Activated naive CD8-positive, alpha-beta T cell treated with anti-CD3 and anti-CD28 coated beads, Interleukin-2, amount 50 U/mL, for 16 hours (primary cell): ENCODE measurements around the gene P4HTM.
"Not testable (repeated sequence)": the region's sequence is repeated elsewhere in the genome, so short reads cannot be mapped to it uniquely, and the experiment has no call there.

Experiments used
- DNase-seq: peaks from one replicate; pipeline ENCODE4 v3.0.0-alpha.2; 2020; ENCODE audit warnings: low read depth, low spot score

Gene P4HTM

GRCh38 chr3:49008627-49009026 is 18.6 kb downstream of the P4HTM start:
- DNase-seq: not testable (repeated sequence)

GRCh38 chr3:49009396-49009795 is 19.4 kb downstream of the P4HTM start:
- DNase-seq: no peak

GRCh38 chr3:49012441-49013017 is 22.5 kb downstream of the P4HTM start:
- no peak for DNase-seq

- no peak for DNase-seq
Observed at GRCh38 chr3:49013113-49013737, 23.2 kb downstream of the P4HTM start.

GRCh38 chr3:49013738-49014660 is 24.0 kb downstream of the P4HTM start:
- DNase-seq: no peak

GRCh38 chr3:49015072-49015471 is 25.0 kb downstream of the P4HTM start:
- no peak for DNase-seq

- no peak for DNase-seq
Observed at GRCh38 chr3:49015765-49016164, 25.7 kb downstream of the P4HTM start.

GRCh38 chr3:49016414-49017228 is 26.6 kb downstream of the P4HTM start:
- no peak for DNase-seq

- no peak for DNase-seq
Observed at GRCh38 chr3:49017229-49017970, 27.4 kb downstream of the P4HTM start.

GRCh38 chr3:49017971-49018706 is 28.1 kb downstream of the P4HTM start, which contains the start of gene DALRD3:
DALRD3 (minus strand) TSS chr3:49018580; CDS start chr3:49018564, 16 bp downstream.
- DNase-seq: no peak

- no peak for DNase-seq
Observed at GRCh38 chr3:49018707-49019006, 28.6 kb downstream of the P4HTM start.

GRCh38 chr3:49019941-49020329 is 29.9 kb downstream of the P4HTM start:
- DNase-seq: no peak

GRCh38 chr3:49020330-49021212 is 30.5 kb downstream of the P4HTM start:
- no peak for DNase-seq

GRCh38 chr3:49021213-49021812 is 31.3 kb downstream of the P4HTM start:
- peak; percentile 98 for DNase-seq

- peak; percentile 85 for DNase-seq
Observed at GRCh38 chr3:49021813-49022687, 32.0 kb downstream of the P4HTM start, which contains the start of gene NDUFAF3. NDUFAF3 (plus strand) TSS chr3:49022121; CDS start chr3:49022145, 24 bp downstream.

- DNase-seq: no peak
Observed at GRCh38 chr3:49022688-49023171, 32.7 kb downstream of the P4HTM start.

GRCh38 chr3:49023775-49024174 is 33.7 kb downstream of the P4HTM start:
- DNase-seq: no peak

GRCh38 chr3:49024449-49024848 is 34.4 kb downstream of the P4HTM start:
- no peak for DNase-seq
